Stimulated activated naive CD8-positive, alpha-beta T cell treated with anti-CD3 and anti-CD28 coated beads, Interleukin-15, Interleukin-2, amounts not matched to agents 100 ng/mL and 50 ng/mL, for 24 hours (primary cell): ENCODE results near the gene CAT.

Source experiments
- H3K27ac Mint-ChIP-seq: one replicate; pipeline ENCODE4 v1.8.0; 2021; ENCODE audit warnings: mild to moderate bottlenecking, mixed read lengths
- H3K27me3 Mint-ChIP-seq: one replicate; pipeline ENCODE4 v1.8.0; 2021; ENCODE audit warnings: mixed read lengths
- H3K36me3 Mint-ChIP-seq: one replicate; pipeline ENCODE4 v1.8.0; 2021; ENCODE audit warnings: low read depth, mixed read lengths
- H3K4me1 Mint-ChIP-seq: one replicate; pipeline ENCODE4 v1.8.0; 2021; ENCODE audit warnings: low read depth, mixed read lengths
- H3K4me3 Mint-ChIP-seq: one replicate; pipeline ENCODE4 v1.8.0; 2021; ENCODE audit warnings: mild to moderate bottlenecking, mixed read lengths
- H3K9me3 Mint-ChIP-seq: one replicate; pipeline ENCODE4 v1.8.0; 2021; ENCODE audit warnings: mixed read lengths

Gene CAT

DNA sequence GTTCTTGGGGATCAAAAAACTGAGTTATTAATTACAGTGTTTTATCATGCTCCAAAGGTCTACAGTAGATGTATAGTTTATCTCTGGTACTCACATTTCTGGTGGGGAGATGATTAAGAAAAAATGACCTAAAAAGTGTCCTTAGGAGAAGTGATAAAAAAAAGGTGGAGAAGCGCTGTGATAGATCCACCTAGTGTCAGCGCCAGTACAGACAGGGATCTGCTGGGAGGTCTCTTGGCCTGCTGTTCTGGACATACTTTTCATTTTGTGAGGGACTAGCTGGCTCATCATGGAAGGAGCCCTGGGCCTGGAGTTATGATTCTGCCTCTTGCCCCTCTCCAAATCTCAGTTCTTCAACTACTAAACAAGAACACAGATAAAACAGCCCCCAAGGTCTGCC lies 71.9 kb downstream of the CAT start:
- Mint-ChIP-seq H3K4me1 (no peaks in the 10 kb centered on the region), H3K27me3 (no peaks in the 10 kb centered on the region), H3K36me3 (no peaks in the 10 kb centered on the region), H3K27ac (no peak overlapping the region), H3K4me3 (no peak overlapping the region), H3K9me3 (no peaks in the 10 kb centered on the region)

DNA sequence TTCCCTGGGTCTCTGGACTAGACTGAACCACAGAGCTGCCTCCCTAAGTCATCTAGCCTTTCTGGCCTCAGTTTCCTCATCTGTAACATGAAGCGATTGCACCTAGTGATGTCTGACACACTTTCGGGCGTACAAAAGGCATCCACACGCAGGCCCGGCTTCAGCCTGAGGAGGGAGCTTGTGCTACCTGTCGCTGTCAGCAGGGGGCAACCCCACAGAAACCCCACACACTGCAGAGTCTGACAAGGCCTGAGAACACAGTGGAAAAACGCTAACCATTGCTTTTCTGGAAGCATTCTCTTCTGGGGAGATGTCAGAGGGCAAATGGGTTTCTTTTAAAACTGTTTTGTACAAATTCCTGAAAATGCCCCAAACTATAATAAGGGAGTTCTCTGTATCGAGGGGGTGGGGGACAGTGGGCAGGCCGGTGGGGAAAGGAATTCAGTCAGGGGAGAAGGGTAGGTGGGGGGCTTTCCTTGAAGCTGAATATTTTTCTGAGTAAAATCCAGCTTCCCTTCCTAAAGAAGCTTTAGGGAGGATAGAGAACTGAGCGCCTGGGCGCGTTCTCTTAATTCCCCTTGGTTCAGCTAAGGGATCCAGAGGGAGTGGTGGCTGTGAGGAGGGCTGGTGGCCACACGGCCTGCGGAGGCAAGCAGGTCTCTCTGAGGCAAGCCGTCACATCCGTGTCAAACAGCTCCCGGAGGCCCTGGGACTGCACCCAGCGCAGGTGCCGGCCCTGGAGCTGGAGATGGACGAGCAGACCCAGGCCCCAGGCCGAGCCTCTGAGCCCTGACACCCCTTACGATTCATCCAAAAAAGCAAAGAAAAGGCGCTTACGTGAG lies 74.3 kb downstream of the CAT start:
- Mint-ChIP-seq H3K27ac (no peak overlapping the region), H3K27me3 (no peaks in the 10 kb centered on the region), H3K4me3 (no peak overlapping the region), H3K36me3 (no peaks in the 10 kb centered on the region), H3K4me1 (no peaks in the 10 kb centered on the region), H3K9me3 (no peaks in the 10 kb centered on the region)

DNA sequence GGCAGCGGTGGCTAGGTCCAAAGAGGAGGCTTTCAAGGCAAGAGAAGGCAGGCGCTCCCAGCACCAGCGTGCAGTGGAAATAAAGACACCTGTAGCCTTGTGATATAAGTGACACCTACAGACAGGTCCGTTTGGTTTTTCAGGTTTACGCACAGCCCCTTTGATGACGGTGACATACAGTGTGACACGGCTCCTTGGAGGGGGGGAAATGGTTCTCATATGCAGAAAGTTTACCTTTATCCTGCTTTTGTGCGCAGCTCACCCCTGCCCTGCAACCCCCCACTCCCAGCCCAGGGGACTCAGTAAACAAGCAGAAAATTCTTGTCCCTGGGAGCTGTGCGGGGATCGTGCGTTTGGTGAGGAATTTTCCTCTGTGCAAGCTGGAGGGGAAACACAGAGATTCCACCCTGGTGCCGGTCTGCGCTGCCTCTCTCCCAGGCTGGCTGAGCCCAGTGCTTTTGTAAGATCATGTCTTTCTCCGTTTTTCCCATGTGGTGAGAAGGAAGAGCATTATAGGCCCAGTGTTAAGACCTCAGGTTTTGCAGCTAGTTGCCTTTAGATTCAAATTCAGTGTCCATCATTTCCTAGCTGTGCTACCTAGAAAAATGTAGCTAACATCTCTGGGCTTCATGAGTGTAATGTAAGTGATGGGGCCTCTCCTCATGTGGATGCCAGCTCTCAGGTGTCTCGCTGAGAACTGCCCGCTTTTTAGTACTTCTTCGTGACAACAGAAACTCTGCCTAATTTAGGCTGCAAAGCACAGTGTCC lies 75.1 kb downstream of the CAT start, which contains the start of gene ELF5:
Gene ELF5, minus strand, starts transcription at position 113 of the 768 bp plus-strand sequence. CDS start 8,045 bp downstream, outside the sequence.
- no peaks in the 10 kb centered on the region for H3K9me3 Mint-ChIP-seq
- no peak within 1 kb of the TSS for H3K4me3 Mint-ChIP-seq
- no peaks in the 10 kb centered on the region for H3K36me3 Mint-ChIP-seq
- no peaks in the 10 kb centered on the region for H3K4me1 Mint-ChIP-seq
- H3K27ac Mint-ChIP-seq: no peak within 1 kb of the TSS
- no peaks in the 10 kb centered on the region for H3K27me3 Mint-ChIP-seq

DNA sequence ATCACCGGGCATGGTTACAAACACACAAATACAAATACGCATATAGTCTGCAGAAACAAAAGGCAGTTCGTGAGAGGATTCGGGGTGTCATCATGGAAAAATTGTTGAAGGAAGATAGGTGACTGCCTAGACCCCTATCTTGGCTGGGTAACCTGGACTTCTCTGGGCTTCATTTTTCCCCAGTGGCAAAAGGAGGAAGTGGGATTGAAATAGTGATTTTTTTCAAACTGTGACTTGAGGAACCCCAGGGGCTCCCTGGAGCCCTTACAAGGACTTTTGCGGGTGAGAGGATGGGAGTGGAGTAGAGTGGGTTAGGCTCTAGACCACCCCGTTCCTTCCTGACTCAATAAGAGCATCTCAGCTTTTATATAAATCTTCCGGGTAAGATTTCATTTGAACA lies 75.9 kb downstream of the CAT start:
- no peak overlapping the region for H3K4me3 Mint-ChIP-seq
- H3K27ac Mint-ChIP-seq: no peak overlapping the region
- H3K27me3 Mint-ChIP-seq: peaks cover 3% of the 10 kb centered on the region
- H3K36me3 Mint-ChIP-seq: no peaks in the 10 kb centered on the region
- no peaks in the 10 kb centered on the region for H3K9me3 Mint-ChIP-seq
- H3K4me1 Mint-ChIP-seq: no peaks in the 10 kb centered on the region

DNA sequence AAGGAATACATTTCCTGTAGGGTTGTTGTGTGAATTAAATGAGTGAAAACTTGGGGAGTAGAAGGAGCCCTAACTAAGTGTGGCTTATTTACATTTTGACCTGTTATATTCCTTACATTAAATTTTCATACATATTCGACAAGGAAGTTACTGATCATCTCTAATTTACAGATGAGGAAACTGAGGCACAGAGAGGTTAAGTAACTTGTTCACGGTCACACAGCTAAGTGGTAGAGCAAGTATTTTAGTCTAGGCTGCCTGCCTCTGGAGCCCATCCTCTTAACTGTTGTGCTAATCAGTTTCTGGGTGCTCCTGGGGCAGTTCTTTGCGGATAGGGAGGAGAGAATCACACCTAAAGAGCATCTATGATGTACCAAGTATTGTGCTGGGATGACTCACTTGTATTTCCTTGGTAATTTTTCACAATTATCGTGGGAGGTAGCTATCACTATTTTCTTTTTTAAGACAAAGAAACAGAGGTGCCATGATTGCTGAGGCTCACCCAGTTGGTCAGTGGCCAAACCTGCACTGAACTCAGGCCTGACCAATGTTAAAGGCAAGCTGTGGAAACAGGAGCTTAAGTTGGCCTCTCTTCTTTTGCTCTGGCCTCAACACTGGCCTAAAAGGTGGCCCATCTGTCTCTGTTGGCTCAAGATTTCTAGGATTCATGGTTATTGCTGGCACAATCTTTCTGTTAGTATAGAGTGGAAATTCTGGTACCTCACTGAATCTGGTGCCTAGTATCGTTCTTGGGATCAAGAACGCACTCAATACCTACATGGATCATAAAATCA lies 77.7 kb downstream of the CAT start:
- Mint-ChIP-seq H3K27me3 (peaks cover 3% of the 10 kb centered on the region), H3K27ac (no peak overlapping the region), H3K36me3 (no peaks in the 10 kb centered on the region), H3K4me3 (no peak overlapping the region), H3K4me1 (no peaks in the 10 kb centered on the region), H3K9me3 (no peaks in the 10 kb centered on the region)

DNA sequence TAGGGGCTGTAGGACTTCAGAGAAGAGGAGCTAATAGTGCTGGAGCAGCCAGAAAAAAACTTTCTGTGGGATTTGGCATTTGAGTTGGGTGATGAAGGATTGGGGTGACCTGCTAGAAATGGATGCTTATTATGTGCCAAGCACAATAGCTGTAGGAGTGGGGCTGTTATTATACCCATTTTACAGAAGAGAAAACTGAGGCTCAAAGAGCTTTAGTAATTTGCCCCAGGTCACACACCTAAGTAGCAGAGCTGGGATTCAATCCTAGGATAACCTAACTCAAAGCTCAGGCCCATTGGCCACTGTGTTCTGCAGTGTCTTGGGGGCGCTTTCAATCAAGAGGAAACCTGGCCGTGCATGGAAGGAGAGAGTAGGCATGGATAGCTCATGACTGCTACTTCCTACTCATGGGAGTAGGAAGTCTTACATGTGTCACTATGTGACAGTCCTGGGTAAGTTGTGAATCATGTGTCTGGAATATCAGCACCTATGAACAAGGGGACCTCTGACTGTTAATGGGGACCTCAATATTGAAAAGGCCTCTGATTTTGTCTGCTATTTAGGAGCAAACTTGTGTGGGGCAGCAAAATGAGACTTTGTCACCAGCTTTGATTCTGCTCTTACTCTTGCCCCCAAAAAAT lies 81.0 kb downstream of the CAT start:
- Mint-ChIP-seq H3K27ac (no peak overlapping the region), H3K9me3 (no peaks in the 10 kb centered on the region), H3K4me3 (no peak overlapping the region), H3K4me1 (no peaks in the 10 kb centered on the region), H3K36me3 (no peaks in the 10 kb centered on the region), H3K27me3 (peaks cover 3% of the 10 kb centered on the region)

DNA sequence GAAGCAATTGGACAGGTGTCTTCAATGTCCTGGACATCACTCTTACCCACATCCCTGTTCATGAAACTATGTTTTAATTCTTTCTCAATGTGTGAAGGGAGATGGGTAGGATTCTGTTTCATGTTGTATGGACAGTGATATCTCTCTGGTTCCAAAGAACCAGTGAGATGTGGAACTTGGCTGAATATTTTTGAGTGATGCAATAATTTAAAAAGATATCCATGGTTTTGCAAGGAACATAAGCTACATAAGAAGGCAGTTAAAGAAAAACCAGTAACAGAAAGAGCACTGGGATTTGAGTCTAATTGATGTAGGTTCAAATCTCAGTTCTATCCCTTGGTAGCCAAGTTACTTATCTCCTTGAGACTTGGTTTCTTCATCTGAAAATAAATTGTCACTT lies 82.5 kb downstream of the CAT start:
- H3K27ac Mint-ChIP-seq: no peak overlapping the region
- no peaks in the 10 kb centered on the region for H3K4me1 Mint-ChIP-seq
- H3K4me3 Mint-ChIP-seq: no peak overlapping the region
- H3K9me3 Mint-ChIP-seq: no peaks in the 10 kb centered on the region
- H3K36me3 Mint-ChIP-seq: no peaks in the 10 kb centered on the region
- H3K27me3 Mint-ChIP-seq: peaks cover 3% of the 10 kb centered on the region
